ENCODE data around the gene PC. TPM values are rescaled to one million over a fixed set of nuclear protein-coding genes. Genes with fewer than 3 reads are reported as not detected.

Gene PC
- polyA plus RNA-seq, 1 of the 3 experiments (the other 2 are of a cell fraction): 9.7 TPM

DNA sequence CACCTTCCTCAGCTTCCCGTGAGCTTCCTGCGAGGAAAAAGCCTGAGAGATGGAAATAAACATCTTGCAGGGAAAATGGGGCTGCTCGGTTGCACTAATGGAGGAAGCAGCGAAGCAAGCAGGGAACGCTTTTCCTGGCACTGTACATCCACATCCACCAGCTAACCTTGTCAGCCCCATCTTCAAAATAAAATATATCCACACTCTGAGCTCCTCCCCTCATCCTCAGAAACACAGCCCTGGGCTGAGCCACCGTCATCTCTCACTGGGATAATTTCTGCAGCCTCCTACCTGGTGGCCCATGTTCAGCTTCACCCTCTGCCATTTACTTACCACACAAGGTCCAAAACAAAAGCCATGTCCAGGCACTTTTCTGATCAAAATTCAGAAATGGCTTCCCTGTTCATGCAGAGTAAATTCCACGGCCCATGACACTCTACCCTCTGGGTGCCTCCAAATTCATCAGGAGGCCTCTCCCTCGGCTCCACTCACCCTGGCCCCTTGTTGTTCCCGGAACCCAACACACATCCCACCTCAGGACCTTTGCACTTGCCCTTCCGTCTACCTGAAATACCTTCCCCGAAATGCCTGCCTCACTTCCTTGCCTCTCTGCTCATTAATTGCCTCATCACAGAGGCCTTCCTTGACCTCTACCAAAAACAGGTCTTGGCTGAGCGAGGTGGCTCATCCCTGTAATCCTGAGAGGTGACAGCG is 29.9 kb upstream of the PC start:
- Histone ChIP-seq H3K4me3 (ENCODE audit: low read depth in 2 of 2, low read length in 1 of 2) (no peak overlapping the region), H4K20me1 (ENCODE audit: insufficient read depth) (no peaks in the 10 kb centered on the region), H3K4me2 (no peak overlapping the region), H3K4me1 (ENCODE audit: control insufficient read depth in 1 of 2, insufficient read depth in 2 of 2, low read depth in 1 of 2, low read length in 1 of 2) (peaks cover 0 to 10% of the 10 kb centered on the region in 2 experiments; a peak in 1 of 4 replicates), H2AFZ (ENCODE audit: low read depth) (no peak overlapping the region), H3F3A (replicated peaks; ENCODE audit: insufficient read depth) (no peaks in the 10 kb centered on the region), H3K79me2 (ENCODE audit: insufficient read depth) (no peaks in the 10 kb centered on the region), H3K36me3 (replicated peaks in 1 of 2; ENCODE audit: control insufficient read depth in 1 of 2, insufficient read depth in 2 of 2, low read length in 1 of 2) (no peaks in the 10 kb centered on the region), H3K9ac (no peak overlapping the region), H3K9me2 (no peaks in the 10 kb centered on the region), H3K9me3 (no peaks in the 10 kb centered on the region), H3K27me3 (ENCODE audit: insufficient read depth) (no peaks in the 10 kb centered on the region), H3K27ac (ENCODE audit: low read depth in 2 of 2, low read length in 1 of 2) (no peak overlapping the region)
- ChIA-PET CTCF (interaction anchor here (0.8 to 1.4 kb wide), 4 partner anchors 12 to 65 kb away, joined by 3 to 5 read pairs (median 4); partner anchors contain the start of gene C11orf86), POLR2A (interaction anchor here (1.0 kb wide), 1 partner anchor 11 kb away, joined by 3 read pairs; no protein-coding TSS in a partner anchor)
- DNase-seq: no peak
- whole genome bisulfite sequencing (ENCODE audit: low lambda C conversion rate): 94% methylated on average over 13 of the region's 13 CpGs
- TF ChIP-seq FOXM1 (IDR thresholded peaks at IDR 0.05; ENCODE audit: low read depth): no peak
- no peak for TF ChIP-seq RCOR1 (IDR thresholded peaks at IDR 0.05; ENCODE audit: low read length)
- no peak for TF ChIP-seq PBX3 (IDR thresholded peaks at IDR 0.05)
- TF ChIP-seq, protein P1, sequence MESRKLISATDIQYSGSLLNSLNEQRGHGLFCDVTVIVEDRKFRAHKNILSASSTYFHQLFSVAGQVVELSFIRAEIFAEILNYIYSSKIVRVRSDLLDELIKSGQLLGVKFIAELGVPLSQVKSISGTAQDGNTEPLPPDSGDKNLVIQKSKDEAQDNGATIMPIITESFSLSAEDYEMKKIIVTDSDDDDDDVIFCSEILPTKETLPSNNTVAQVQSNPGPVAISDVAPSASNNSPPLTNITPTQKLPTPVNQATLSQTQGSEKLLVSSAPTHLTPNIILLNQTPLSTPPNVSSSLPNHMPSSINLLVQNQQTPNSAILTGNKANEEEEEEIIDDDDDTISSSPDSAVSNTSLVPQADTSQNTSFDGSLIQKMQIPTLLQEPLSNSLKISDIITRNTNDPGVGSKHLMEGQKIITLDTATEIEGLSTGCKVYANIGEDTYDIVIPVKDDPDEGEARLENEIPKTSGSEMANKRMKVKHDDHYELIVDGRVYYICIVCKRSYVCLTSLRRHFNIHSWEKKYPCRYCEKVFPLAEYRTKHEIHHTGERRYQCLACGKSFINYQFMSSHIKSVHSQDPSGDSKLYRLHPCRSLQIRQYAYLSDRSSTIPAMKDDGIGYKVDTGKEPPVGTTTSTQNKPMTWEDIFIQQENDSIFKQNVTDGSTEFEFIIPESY (IDR thresholded peaks at IDR 0.05; ENCODE audit: borderline replicate concordance, low read depth): no peak
- no peak for TF ChIP-seq RFX5 (IDR thresholded peaks at IDR 0.05; ENCODE audit: low read length)
- no peak for TF ChIP-seq EZH2phosphoT487 (IDR thresholded peaks at IDR 0.05; ENCODE audit: borderline replicate concordance, low read depth)
- TF ChIP-seq TAF1 (IDR thresholded peaks at IDR 0.05; ENCODE audit: borderline replicate concordance, low read depth, low read length): no peak
- no peak for TF ChIP-seq RXRA (IDR thresholded peaks at IDR 0.05; ENCODE audit: borderline replicate concordance, low read depth)
- TF ChIP-seq NRF1 (IDR thresholded peaks at IDR 0.05; ENCODE audit: low read depth, low read length): no peak
- no peak for TF ChIP-seq USF1 (IDR thresholded peaks at IDR 0.05; ENCODE audit: borderline replicate concordance, low read depth)
- TF ChIP-seq EP300 (IDR thresholded peaks at IDR 0.05; ENCODE audit: borderline replicate concordance in 1 of 2, low read depth in 1 of 2, low read length in 1 of 2): no peak
- no peak for TF ChIP-seq YY1 (IDR thresholded peaks at IDR 0.05; ENCODE audit: low read depth)
- no peak for TF ChIP-seq FOXJ3 (CRISPR knock-in tag; IDR thresholded peaks at IDR 0.05)
- no peak for TF ChIP-seq GATA2 (CRISPR knock-in tag; IDR thresholded peaks at IDR 0.05)

Measured in SK-N-SH (cell line).